Measurements from ENCODE around the gene EIPR1.

GRCh38 chr2:3144856-3145255, 232.8 kb downstream of the EIPR1 start:
- TF ChIP-seq CTCF (IDR thresholded peaks at IDR 0.05): no peak
- no peak for TF ChIP-seq POLR2A (IDR thresholded peaks at IDR 0.05)
